Measurements from ENCODE around the gene NPAS3.
A peak's percentile ranks its signal among the peaks of the same experiment; 100 is the strongest.

The NPAS3 gene

DNA sequence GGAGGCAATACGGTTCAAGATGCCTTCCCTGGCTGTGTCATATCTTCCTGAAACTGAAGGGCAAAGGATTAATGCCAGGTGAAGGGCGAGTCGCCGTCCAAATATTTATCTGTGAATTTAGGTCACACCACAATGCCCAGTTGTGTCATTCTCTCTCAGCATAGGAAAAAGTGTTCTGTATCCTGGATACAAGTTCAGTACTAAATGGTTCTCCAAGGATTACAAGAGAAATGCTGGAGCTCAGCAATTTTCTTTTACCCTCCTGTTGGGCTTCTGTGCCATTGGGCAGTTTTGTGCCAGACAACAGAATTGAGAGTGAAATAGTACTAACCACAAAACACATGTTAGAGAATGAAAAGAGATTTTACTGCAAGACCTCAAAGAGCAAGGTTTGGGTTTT, 518.3 kb downstream of the NPAS3 start:
- no peaks in the 10 kb centered on the region for H3K4me1 ChIP-seq (ENCODE audit: control insufficient read depth, low read depth, low read length)
- H3K4me3 ChIP-seq (ENCODE audit: low read length): no peak overlapping the region
- no peaks in the 10 kb centered on the region for H3K27me3 ChIP-seq (ENCODE audit: control insufficient read depth, insufficient read depth, low read length)
- H3K36me3 ChIP-seq (ENCODE audit: control insufficient read depth, low read depth, low read length): no peaks in the 10 kb centered on the region
- no peak overlapping the region for H3K27ac ChIP-seq (ENCODE audit: low read length)
- no peak overlapping the region for H3K9ac ChIP-seq (ENCODE audit: low read length)
- no peaks in the 10 kb centered on the region for H3K9me3 ChIP-seq (ENCODE audit: control insufficient read depth, low read depth, low read length)

DNA sequence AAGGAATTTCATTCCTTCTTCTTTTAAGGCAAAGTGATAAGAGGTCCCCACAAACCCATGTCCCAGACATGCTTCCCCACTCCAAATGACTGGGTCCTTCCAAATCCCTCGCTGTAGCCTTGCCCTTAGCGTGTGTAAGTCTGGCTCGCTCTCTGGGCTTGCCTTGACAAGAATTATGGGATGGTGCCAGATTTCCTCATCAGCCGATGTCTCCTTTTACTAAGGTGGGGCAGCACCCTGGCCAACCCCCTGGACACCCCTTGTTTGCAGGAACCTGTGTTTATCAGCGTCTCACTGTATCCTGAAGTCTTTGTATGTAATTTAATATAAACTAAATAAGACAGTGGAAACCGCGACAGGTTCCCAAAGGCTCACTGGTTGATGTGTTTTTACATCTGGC, 518.9 kb downstream of the NPAS3 start:
- H3K9ac ChIP-seq (ENCODE audit: low read length): no peak overlapping the region
- H3K4me3 ChIP-seq (ENCODE audit: low read length): no peak overlapping the region
- no peaks in the 10 kb centered on the region for H3K36me3 ChIP-seq (ENCODE audit: control insufficient read depth, low read depth, low read length)
- no peaks in the 10 kb centered on the region for H3K27me3 ChIP-seq (ENCODE audit: control insufficient read depth, insufficient read depth, low read length)
- no peaks in the 10 kb centered on the region for H3K9me3 ChIP-seq (ENCODE audit: control insufficient read depth, low read depth, low read length)
- H3K27ac ChIP-seq (ENCODE audit: low read length): no peak overlapping the region
- no peaks in the 10 kb centered on the region for H3K4me1 ChIP-seq (ENCODE audit: control insufficient read depth, low read depth, low read length)

DNA sequence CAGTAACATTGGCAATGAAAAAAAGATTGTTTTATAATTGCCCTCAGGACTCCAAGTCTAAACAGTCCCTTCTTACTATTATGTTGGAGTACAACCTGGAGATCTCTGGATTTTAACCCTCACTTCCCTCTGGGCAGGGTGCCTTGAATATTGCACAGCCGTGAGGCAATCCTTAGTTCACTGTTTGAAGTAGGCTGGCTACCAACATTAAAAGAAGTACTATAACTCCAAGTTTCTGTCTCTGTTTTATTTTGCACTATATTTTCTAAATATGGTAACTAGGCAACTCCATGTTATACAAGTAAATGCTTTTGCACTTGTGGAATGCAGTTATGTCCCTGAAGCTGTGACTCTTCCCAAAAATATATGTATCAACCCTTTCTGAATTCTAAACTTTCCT, 521.5 kb downstream of the NPAS3 start:
- H3K9ac ChIP-seq (ENCODE audit: low read length): no peak overlapping the region
- no peaks in the 10 kb centered on the region for H3K27me3 ChIP-seq (ENCODE audit: control insufficient read depth, insufficient read depth, low read length)
- no peaks in the 10 kb centered on the region for H3K4me1 ChIP-seq (ENCODE audit: control insufficient read depth, low read depth, low read length)
- H3K36me3 ChIP-seq (ENCODE audit: control insufficient read depth, low read depth, low read length): no peaks in the 10 kb centered on the region
- H3K27ac ChIP-seq (ENCODE audit: low read length): no peak overlapping the region
- no peaks in the 10 kb centered on the region for H3K9me3 ChIP-seq (ENCODE audit: control insufficient read depth, low read depth, low read length)
- H3K4me3 ChIP-seq (ENCODE audit: low read length): no peak overlapping the region

DNA sequence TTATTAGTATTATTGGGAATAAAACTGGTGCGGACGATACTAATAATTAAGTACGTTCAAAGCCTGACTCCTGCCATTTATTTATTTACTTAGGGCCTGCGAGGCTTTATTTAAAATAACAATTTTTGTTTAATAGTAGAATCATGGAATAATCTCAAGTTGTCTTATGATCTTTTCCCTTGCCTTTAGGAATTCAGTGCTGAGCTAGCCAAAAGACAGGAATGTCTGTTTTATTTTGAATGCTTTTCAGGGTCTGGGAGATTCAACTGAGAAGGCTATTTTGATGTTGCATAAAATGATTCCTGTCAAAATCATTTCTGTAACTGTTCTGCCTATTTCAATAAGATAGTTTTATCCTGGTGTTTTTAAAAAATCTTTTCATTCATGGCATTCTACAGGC, 522.4 kb downstream of the NPAS3 start:
- no peak overlapping the region for H3K9ac ChIP-seq (ENCODE audit: low read length)
- H3K4me3 ChIP-seq (ENCODE audit: low read length): no peak overlapping the region
- H3K9me3 ChIP-seq (ENCODE audit: control insufficient read depth, low read depth, low read length): no peaks in the 10 kb centered on the region

DNA sequence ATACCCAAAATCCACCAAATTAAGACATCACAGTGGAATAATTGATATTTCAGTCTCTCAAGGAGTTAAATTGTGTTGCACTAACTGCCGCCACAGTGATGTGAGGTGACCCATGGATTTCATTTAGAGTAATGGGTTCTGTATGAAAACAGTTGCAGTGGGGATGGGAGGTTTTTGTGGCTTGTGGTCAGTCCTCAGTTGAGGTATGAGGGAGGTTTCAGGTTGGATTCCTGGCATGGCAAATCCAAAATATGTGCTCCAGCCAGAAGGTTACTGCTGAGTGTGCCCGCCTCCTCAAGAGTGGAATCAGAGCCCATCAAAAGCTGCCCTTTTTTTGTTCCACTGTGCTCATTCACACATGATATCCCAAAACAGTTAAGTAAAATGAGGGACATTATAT, 525.1 kb downstream of the NPAS3 start:
- Histone ChIP-seq H3K9ac (ENCODE audit: low read length) (no peak overlapping the region), H3K36me3 (ENCODE audit: control insufficient read depth, low read depth, low read length) (no peaks in the 10 kb centered on the region), H3K4me1 (ENCODE audit: control insufficient read depth, low read depth, low read length) (no peaks in the 10 kb centered on the region), H3K27me3 (ENCODE audit: control insufficient read depth, insufficient read depth, low read length) (no peaks in the 10 kb centered on the region), H3K4me3 (ENCODE audit: low read length) (no peak overlapping the region), H3K9me3 (ENCODE audit: control insufficient read depth, low read depth, low read length) (no peaks in the 10 kb centered on the region), H3K27ac (ENCODE audit: low read length) (no peak overlapping the region)

More for the DNA sequence above, 522.4 kb downstream of the NPAS3 start:
- Histone ChIP-seq H3K27ac (ENCODE audit: low read length) (no peak overlapping the region), H3K4me1 (ENCODE audit: control insufficient read depth, low read depth, low read length) (no peaks in the 10 kb centered on the region), H3K36me3 (ENCODE audit: control insufficient read depth, low read depth, low read length) (no peaks in the 10 kb centered on the region), H3K27me3 (ENCODE audit: control insufficient read depth, insufficient read depth, low read length) (no peaks in the 10 kb centered on the region)

DNA sequence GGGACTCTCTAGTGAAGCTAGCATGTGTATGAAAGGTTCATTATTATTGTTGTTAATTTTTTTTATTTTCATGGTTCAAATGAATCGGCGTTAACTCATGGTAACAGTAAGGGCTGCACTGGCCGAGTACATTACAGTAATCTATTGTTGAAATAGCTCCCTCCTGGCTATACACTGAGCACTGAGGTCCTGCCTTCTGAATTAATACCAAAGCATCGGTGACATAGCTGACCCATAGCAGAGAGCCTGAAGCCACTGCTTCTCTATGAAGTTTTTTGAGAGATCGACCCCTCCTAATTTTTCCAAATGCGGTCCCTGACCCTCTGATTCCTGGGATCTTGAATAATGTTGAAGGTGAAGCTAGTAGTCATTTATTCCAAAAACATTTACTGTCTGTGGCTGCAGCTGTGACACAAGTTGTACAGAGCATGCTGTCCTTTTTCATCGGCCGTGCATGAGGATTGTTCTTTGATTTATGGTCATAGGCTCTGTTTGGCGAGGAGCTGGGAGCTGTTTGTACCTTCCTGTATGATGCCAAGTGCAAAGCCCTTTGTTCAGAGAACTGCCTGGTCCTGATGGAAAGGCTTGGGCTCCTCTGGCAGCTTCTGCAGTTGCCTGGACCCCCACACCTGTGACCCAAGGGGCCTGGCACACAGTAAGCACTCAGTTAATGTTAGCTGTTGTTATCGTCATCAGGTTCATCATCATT, 525.7 kb downstream of the NPAS3 start:
- Histone ChIP-seq H3K27ac (ENCODE audit: low read length) (no peak overlapping the region), H3K36me3 (ENCODE audit: control insufficient read depth, low read depth, low read length) (no peaks in the 10 kb centered on the region), H3K27me3 (ENCODE audit: control insufficient read depth, insufficient read depth, low read length) (no peaks in the 10 kb centered on the region), H3K4me3 (ENCODE audit: low read length) (no peak overlapping the region), H3K9ac (ENCODE audit: low read length) (no peak overlapping the region), H3K4me1 (ENCODE audit: control insufficient read depth, low read depth, low read length) (no peaks in the 10 kb centered on the region), H3K9me3 (ENCODE audit: control insufficient read depth, low read depth, low read length) (no peaks in the 10 kb centered on the region)

DNA sequence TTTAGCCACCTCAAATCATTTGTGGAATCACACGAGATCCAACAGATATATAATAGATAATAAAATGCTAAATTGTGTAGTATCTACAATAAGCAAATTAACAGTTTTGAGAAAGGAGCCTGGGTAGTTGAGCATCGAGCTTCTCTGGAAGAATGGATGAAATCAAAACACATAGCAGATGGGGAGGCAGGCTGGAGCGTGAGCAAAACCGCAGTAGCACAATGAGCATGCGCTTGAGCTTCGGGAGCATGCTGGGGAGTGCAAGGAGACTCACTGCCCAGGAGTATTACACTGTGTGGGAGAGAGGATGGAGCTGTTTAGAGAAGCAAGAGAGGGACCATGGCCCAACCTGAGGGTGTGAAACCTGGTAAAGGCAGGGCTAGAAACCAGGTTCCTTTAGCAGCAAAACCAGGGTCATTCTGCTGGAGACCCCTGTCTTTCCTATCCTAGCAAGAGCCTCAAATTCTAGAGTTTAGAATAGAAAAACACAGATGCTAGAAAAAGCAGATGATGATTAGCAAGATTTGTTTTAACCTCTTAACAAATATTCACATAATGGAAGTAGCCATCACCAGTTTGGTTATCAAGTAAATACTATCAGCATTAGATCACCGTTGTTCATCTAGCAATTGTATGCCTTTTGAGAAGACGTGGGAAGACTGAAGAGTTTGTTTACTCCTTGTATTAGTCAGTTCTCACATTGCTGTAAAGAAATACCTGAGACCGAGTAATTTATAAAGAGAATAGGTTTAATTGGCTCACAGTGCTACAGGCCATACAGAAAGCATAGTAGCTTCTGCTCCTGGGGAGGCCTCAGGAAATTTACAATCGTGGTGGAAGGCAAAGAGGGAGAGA, 527.4 kb downstream of the NPAS3 start:
- Histone ChIP-seq H3K36me3 (ENCODE audit: control insufficient read depth, low read depth, low read length) (no peaks in the 10 kb centered on the region), H3K27ac (ENCODE audit: low read length) (no peak overlapping the region), H3K27me3 (ENCODE audit: control insufficient read depth, insufficient read depth, low read length) (no peaks in the 10 kb centered on the region), H3K9me3 (ENCODE audit: control insufficient read depth, low read depth, low read length) (no peaks in the 10 kb centered on the region), H3K4me1 (ENCODE audit: control insufficient read depth, low read depth, low read length) (no peaks in the 10 kb centered on the region), H3K4me3 (ENCODE audit: low read length) (no peak overlapping the region), H3K9ac (ENCODE audit: low read length) (no peak overlapping the region)

DNA sequence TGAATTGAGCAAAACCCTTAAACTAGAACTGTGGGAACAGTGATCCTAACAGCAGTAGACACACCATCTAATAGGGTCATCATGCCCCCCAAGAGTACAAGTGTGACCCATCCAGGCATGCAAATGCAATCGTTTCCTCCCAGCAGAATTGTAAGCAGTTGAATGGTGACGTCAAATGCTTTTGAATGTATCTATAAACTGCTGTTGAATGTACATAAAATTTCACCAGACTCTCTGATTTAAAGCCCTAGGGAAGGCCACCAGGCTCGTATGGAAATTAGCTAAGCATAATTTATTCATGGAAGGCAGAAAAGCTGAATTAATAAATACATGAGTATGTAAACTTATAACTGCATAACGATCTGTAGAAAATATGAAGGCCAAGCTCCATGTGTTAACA, 529.3 kb downstream of the NPAS3 start:
- Histone ChIP-seq H3K9me3 (ENCODE audit: control insufficient read depth, low read depth, low read length) (no peaks in the 10 kb centered on the region), H3K27ac (ENCODE audit: low read length) (no peak overlapping the region), H3K4me3 (ENCODE audit: low read length) (no peak overlapping the region)

DNA sequence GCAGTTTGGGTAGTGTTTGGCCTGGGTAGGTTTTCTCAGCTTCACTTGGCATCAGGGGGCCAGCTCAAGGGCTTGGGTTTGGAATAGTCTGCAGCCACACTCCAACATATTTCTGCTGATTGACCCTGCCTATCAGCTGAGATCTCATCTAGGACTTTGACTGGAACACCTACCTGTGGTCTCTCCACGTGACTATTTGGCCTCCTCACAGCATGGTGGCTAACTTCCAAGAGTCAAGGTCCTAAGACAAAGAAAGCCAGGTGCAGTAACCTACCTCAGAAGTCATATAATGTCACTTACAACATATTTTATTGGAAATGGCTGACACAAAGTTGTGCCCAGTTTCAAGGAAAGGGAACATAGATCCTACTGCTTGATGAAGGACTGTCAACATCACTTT, 531.2 kb downstream of the NPAS3 start:
- Histone ChIP-seq H3K4me3 (ENCODE audit: low read length) (no peak overlapping the region), H3K9me3 (ENCODE audit: control insufficient read depth, low read depth, low read length) (no peaks in the 10 kb centered on the region), H3K36me3 (ENCODE audit: control insufficient read depth, low read depth, low read length) (no peaks in the 10 kb centered on the region), H3K27ac (ENCODE audit: low read length) (no peak overlapping the region), H3K27me3 (ENCODE audit: control insufficient read depth, insufficient read depth, low read length) (no peaks in the 10 kb centered on the region), H3K9ac (ENCODE audit: low read length) (no peak overlapping the region), H3K4me1 (ENCODE audit: control insufficient read depth, low read depth, low read length) (peaks cover 2% of the 10 kb centered on the region)

More for the DNA sequence above, 529.3 kb downstream of the NPAS3 start:
- H3K9ac ChIP-seq (ENCODE audit: low read length): no peak overlapping the region
- H3K27me3 ChIP-seq (ENCODE audit: control insufficient read depth, insufficient read depth, low read length): no peaks in the 10 kb centered on the region
- no peaks in the 10 kb centered on the region for H3K4me1 ChIP-seq (ENCODE audit: control insufficient read depth, low read depth, low read length)
- no peaks in the 10 kb centered on the region for H3K36me3 ChIP-seq (ENCODE audit: control insufficient read depth, low read depth, low read length)

DNA sequence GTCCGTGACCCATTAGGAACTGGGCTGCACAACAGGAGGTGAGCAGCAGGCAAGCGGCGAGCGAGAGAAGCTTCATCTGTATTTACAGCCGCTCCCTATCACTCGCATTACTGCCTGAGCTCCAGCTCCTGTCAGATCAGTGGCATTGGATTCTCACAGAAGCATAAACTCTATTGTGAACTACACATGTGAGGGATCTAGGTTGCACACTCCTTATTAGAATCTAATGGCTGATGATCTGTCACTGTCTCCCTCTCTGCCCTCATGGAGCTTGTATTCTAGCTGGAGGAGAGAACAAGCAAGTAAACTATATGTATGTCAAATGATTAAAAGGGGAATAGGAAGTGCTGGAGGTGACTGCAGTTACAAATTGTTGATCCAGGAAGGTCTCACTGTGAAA, 533.1 kb downstream of the NPAS3 start:
- H3K9me3 ChIP-seq (ENCODE audit: control insufficient read depth, low read depth, low read length): no peaks in the 10 kb centered on the region
- H3K9ac ChIP-seq (ENCODE audit: low read length): no peak overlapping the region

DNA sequence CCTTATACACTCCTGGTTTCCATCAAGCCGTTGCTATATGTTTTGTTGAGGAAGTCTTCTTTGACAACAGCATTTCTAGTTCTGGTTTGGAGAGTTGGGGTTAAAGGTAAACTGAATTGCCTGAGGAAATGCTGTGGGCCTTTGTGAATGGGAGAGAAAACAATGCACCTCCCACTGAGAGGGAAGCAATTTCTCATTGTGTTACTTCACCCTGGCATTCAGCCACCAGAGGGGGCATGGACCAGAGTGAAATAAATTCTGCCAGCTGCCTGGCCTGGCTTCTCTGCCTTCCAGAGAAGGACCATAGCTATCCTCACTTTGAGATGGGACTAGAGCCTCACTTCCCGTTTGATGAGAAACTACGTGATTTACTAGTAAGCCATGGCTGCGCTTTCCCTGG, 536.9 kb downstream of the NPAS3 start:
- no peak overlapping the region for H3K27ac ChIP-seq (ENCODE audit: low read length)
- peak overlapping the region; percentile 6 for H3K4me3 ChIP-seq (ENCODE audit: low read length)
- H3K36me3 ChIP-seq (ENCODE audit: control insufficient read depth, low read depth, low read length): no peaks in the 10 kb centered on the region
- no peak overlapping the region for H3K9ac ChIP-seq (ENCODE audit: low read length)
- peaks cover 47% of the 10 kb centered on the region for H3K4me1 ChIP-seq (ENCODE audit: control insufficient read depth, low read depth, low read length)
- H3K9me3 ChIP-seq (ENCODE audit: control insufficient read depth, low read depth, low read length): no peaks in the 10 kb centered on the region
- H3K27me3 ChIP-seq (ENCODE audit: control insufficient read depth, insufficient read depth, low read length): no peaks in the 10 kb centered on the region

More for the DNA sequence above, 533.1 kb downstream of the NPAS3 start:
- Histone ChIP-seq H3K27me3 (ENCODE audit: control insufficient read depth, insufficient read depth, low read length) (no peaks in the 10 kb centered on the region), H3K27ac (ENCODE audit: low read length) (no peak overlapping the region), H3K4me3 (ENCODE audit: low read length) (no peak overlapping the region), H3K4me1 (ENCODE audit: control insufficient read depth, low read depth, low read length) (peaks cover 19% of the 10 kb centered on the region), H3K36me3 (ENCODE audit: control insufficient read depth, low read depth, low read length) (no peaks in the 10 kb centered on the region)

DNA sequence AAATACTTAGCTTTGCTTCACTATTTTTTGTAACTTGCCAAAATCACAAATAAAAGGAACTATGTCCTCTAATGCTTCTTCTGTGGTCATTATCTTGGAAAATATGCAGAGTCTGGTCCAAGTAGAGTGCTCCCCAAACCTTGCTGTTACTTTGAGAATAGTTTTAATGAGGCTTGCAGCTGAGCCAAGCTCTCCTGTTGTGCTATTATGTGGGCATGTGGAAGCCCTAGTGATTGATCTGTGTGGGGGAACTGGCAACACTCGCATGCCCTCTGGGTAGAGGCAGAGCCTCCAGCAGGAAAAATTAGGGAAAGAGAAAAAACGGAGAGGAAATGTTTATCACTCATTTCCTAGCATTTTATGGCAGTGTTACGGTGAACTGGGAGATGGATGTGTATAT, 539.1 kb downstream of the NPAS3 start:
- Histone ChIP-seq H3K4me3 (ENCODE audit: low read length) (no peak overlapping the region), H3K27ac (ENCODE audit: low read length) (no peak overlapping the region), H3K4me1 (ENCODE audit: control insufficient read depth, low read depth, low read length) (peaks cover 51% of the 10 kb centered on the region), H3K9ac (ENCODE audit: low read length) (no peak overlapping the region), H3K27me3 (ENCODE audit: control insufficient read depth, insufficient read depth, low read length) (no peaks in the 10 kb centered on the region), H3K36me3 (ENCODE audit: control insufficient read depth, low read depth, low read length) (no peaks in the 10 kb centered on the region), H3K9me3 (ENCODE audit: control insufficient read depth, low read depth, low read length) (no peaks in the 10 kb centered on the region)

Data from iPS-18a (cell line).